GM21381 (cell line): ENCODE results near the gene CAPN12.

Source experiments
- ATAC-seq: cut with Tn5 transposase; IDR thresholded peaks from one replicate; pipeline ENCODE4 v1.9.1; 2021; ENCODE audit warnings: mild to moderate bottlenecking, moderate library complexity; ENCODE audit not compliant: unreplicated experiment

Gene CAPN12

GRCh38 chr19:38712161-38712748 is 32.0 kb downstream of the CAPN12 start:
- no peak for ATAC-seq

GRCh38 chr19:38711726-38712153 is 32.5 kb downstream of the CAPN12 start:
- no peak for ATAC-seq

GRCh38 chr19:38710928-38711725 is 33.1 kb downstream of the CAPN12 start:
- no peak for ATAC-seq

GRCh38 chr19:38710416-38710702 is 33.9 kb downstream of the CAPN12 start:
- ATAC-seq: no peak

GRCh38 chr19:38709671-38710415 is 34.4 kb downstream of the CAPN12 start:
- ATAC-seq: no peak

- no peak for ATAC-seq
Observed at GRCh38 chr19:38709119-38709518, 35.2 kb downstream of the CAPN12 start.

GRCh38 chr19:38708413-38709024 is 35.8 kb downstream of the CAPN12 start:
- ATAC-seq: no peak

GRCh38 chr19:38707512-38708114 is 36.7 kb downstream of the CAPN12 start:
- ATAC-seq: no peak

- ATAC-seq: no peak
Observed at GRCh38 chr19:38706792-38707511, 37.3 kb downstream of the CAPN12 start.

- no peak for ATAC-seq
Observed at GRCh38 chr19:38705197-38706019, 38.9 kb downstream of the CAPN12 start.

- ATAC-seq: no peak
Observed at GRCh38 chr19:38704488-38705026, 39.7 kb downstream of the CAPN12 start.

GRCh38 chr19:38703509-38703908 is 40.8 kb downstream of the CAPN12 start:
- no peak for ATAC-seq

- ATAC-seq: no peak
Observed at GRCh38 chr19:38702278-38702677, 42.0 kb downstream of the CAPN12 start.

- ATAC-seq: no peak
Observed at GRCh38 chr19:38701455-38702063, 42.7 kb downstream of the CAPN12 start.

- ATAC-seq: no peak
Observed at GRCh38 chr19:38700902-38701454, 43.3 kb downstream of the CAPN12 start.

GRCh38 chr19:38700350-38700901 is 43.8 kb downstream of the CAPN12 start:
- ATAC-seq: no peak

- ATAC-seq: no peak
Observed at GRCh38 chr19:38699647-38700349, 44.5 kb downstream of the CAPN12 start.

- no peak for ATAC-seq
Observed at GRCh38 chr19:38699027-38699346, 45.3 kb downstream of the CAPN12 start.
